ENCODE measurements around the gene RNF113B. TPM values are rescaled to one million over a fixed set of nuclear protein-coding genes. Genes with fewer than 3 reads are reported as not detected.

Gene RNF113B
- total RNA-seq, 6 donors from 2014 or later, result not detected

DNA sequence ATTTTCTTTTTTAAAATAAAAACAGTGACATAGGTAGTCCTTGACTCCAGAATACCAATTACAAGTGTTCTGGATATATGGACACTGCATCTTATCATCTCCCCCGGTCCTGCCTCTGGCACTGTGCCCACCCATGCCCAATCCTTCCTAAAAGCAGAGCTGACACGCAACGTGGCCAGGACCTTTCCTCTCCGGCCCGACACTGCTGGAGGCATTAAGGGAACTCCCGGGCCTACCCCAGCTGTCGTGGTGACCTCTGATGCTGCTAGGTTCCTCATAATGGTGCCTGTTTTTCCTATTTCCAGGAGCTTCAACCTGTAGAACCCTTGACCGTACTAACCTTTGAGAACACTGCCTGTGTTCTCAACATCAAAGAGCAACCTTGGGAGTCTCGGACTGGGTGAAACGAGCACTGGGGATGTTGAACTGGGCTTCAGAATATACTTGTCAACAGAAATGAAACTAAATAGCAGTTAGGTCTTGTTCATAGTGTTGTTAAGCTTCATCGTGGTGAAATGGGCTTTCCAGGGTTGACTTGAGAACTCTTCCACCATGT lies 13.9 kb upstream of the RNF113B start:
- Histone ChIP-seq H3K4me1 (peaks cover 5 to 16% (median 7%) of the 10 kb centered on the region in 4 donors), H3K27me3 (no peaks in the 10 kb centered on the region), H3K4me3 (no peak overlapping the region), H3K27ac (no peak overlapping the region), H3K36me3 (no peaks in the 10 kb centered on the region), H3K9me3 (no peaks in the 10 kb centered on the region)
- ATAC-seq (ENCODE audit: low FRiP score in 2 of 2) (no peak), DNase-seq (no peak)
- no peak for TF ChIP-seq CTCF (IDR thresholded peaks at IDR 0.05)
- TF ChIP-seq POLR2A (IDR thresholded peaks at IDR 0.05), result no peak
- TF ChIP-seq EP300 (IDR thresholded peaks at IDR 0.05), result no peak
- no peak for TF ChIP-seq POLR2AphosphoS5 (IDR thresholded peaks at IDR 0.05)
- WGBS, 2 donors, result 75% methylated on average over 10 to 11 of the region's 11 CpGs

DNA sequence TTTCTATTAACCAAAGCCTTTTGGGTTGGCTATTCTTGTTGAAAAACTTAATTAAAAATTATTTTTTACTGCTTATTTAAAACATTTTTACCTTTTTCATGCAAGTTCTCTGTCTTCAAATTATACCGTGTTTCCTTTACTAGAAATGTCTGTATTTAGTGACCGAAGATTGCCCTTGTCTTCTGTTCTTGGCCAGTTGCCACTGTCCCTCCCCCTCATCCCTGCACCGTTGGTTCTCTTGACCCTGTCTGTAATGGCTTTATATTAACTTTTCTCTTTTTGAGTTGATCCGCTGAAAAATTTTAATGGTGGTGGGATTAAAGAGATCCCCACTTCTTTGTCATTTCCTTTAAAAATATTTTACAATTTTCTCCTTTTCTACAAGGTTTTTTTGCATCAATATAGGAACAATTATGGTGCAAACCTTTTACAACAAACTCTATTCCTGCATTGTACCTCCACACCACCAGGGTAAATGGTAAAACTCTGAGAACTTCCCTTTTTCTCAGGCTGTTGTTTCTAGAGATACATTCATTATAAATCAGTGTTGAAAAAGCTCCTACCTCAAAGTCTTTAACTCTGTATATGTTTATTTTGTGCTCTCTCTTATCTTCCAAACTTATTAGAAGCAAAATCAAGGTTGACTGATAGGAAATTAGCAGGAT lies 12.9 kb upstream of the RNF113B start:
- ATAC-seq (ENCODE audit: low FRiP score in 2 of 2), result no peak
- H3K27me3 ChIP-seq, result no peaks in the 10 kb centered on the region
- H3K27ac ChIP-seq, result no peak overlapping the region
- no peaks in the 10 kb centered on the region for H3K36me3 ChIP-seq
- H3K4me3 ChIP-seq, result no peak overlapping the region
- no peak for DNase-seq
- H3K9me3 ChIP-seq, result no peaks in the 10 kb centered on the region
- peaks cover 5 to 16% (median 7%) of the 10 kb centered on the region in 4 donors for H3K4me1 ChIP-seq
- 37 to 42% methylated on average over 4 of the region's 4 CpGs for WGBS, 2 donors
- TF ChIP-seq CTCF (IDR thresholded peaks at IDR 0.05), result no peak
- no peak for TF ChIP-seq EP300 (IDR thresholded peaks at IDR 0.05)
- no peak for TF ChIP-seq POLR2A (IDR thresholded peaks at IDR 0.05)
- no peak for TF ChIP-seq POLR2AphosphoS5 (IDR thresholded peaks at IDR 0.05)

DNA sequence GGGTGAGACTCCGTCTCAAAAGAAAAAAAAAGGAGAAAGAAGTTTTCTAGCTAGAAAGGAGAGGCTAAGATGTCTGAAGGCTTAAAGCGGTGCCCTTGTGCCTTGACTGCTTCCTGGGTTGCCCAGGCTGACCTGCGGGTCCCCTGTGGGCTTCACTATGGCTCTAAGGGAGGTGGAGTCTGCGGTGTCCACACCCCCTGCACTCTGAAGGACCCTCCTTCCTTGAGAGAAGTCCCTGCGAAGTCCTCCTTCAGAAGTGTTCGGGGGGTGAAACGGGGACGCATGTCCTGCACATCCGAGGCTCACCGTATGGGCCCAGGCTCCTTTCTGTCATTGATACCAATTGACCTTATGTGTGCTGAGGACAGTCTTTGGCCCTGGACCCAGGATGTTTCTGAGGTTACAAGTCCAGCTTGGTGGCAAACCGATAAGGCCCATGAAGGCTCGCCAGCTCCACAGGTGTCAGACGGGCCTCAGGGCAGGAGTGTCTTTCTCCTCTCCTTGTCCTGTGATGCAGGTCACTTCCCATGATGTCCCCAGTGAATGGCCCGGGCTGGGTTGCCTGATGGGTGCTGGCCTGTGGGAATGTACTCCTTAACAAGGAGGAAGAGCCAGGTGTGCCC lies 11.6 kb upstream of the RNF113B start:
- ATAC-seq (ENCODE audit: low FRiP score in 2 of 2) (peak in 1 of 2 donors; percentile 67), DNase-seq (no peak)
- Histone ChIP-seq H3K4me1 (peaks cover 5 to 16% (median 7%) of the 10 kb centered on the region in 4 donors), H3K4me3 (no peak overlapping the region), H3K36me3 (no peaks in the 10 kb centered on the region), H3K27me3 (no peaks in the 10 kb centered on the region), H3K27ac (peak overlapping the region in 2 of 4 donors; percentile 8 to 11), H3K9me3 (no peaks in the 10 kb centered on the region)
- no peak for TF ChIP-seq CTCF (IDR thresholded peaks at IDR 0.05)
- TF ChIP-seq POLR2A (IDR thresholded peaks at IDR 0.05), result no peak
- no peak for TF ChIP-seq POLR2AphosphoS5 (IDR thresholded peaks at IDR 0.05)
- no peak for TF ChIP-seq EP300 (IDR thresholded peaks at IDR 0.05)
- WGBS, 2 donors, result 87 to 90% methylated on average over 3 to 14 of the region's 14 CpGs

DNA sequence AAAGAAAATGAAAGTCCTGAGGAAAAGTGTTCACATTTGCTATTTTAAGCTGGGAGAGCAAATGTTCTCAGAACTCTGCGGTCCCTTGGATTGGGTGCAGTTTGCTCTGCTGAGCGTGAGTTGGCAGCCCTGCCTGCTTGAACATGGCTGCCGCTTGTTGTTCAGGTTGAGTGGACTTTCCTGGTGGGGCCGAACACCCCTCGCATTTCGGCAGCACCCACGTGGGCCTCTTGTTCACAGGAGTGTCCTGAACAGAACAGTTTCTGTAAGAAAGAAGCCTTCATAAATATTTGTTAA lies 10.8 kb upstream of the RNF113B start:
- WGBS, 2 donors, result 78 to 91% methylated on average over 6 to 7 of the region's 7 CpGs
- H3K4me3 ChIP-seq, result no peak overlapping the region
- H3K36me3 ChIP-seq, result no peaks in the 10 kb centered on the region
- DNase-seq (no peak), ATAC-seq (ENCODE audit: low FRiP score in 2 of 2) (no peak)
- no peaks in the 10 kb centered on the region for H3K9me3 ChIP-seq
- H3K27me3 ChIP-seq, result no peaks in the 10 kb centered on the region
- H3K27ac ChIP-seq, result peak overlapping the region in 2 of 4 donors; percentile 8 to 11
- peaks cover 5 to 16% (median 7%) of the 10 kb centered on the region in 4 donors for H3K4me1 ChIP-seq
- no peak for TF ChIP-seq EP300 (IDR thresholded peaks at IDR 0.05)
- TF ChIP-seq POLR2AphosphoS5 (IDR thresholded peaks at IDR 0.05), result no peak
- no peak for TF ChIP-seq POLR2A (IDR thresholded peaks at IDR 0.05)
- no peak for TF ChIP-seq CTCF (IDR thresholded peaks at IDR 0.05)
